Lower leg skin (tissue), 4 donors: ENCODE data around the gene BARHL1. TPM values are rescaled to one million over a fixed set of nuclear protein-coding genes. Genes with fewer than 3 reads are reported as not detected.

ENCODE experiments used
- DNase-seq, 2 donors: peaks; one replicate each; pipeline ENCODE4 v3.0.0-alpha.2; 2019; ENCODE audit warnings: low spot score in 2 of 2
- H3K4me3 ChIP-seq: fragments of 200-600 bp; sonication (generic); 2 replicates; pipeline ENCODE4 v1.5.1; 2017; ENCODE audit warnings: mild to moderate bottlenecking, low read depth; ENCODE audit not compliant: poor library complexity, severe bottlenecking
- CTCF ChIP-seq, 3 donors: fragments of 450-650 bp; IDR thresholded peaks; one replicate each; pipeline ENCODE4 v1.5.1; 2016; ENCODE audit warnings: antibody characterized with exemption in 3 of 3, mild to moderate bottlenecking in 3 of 3, moderate library complexity in 2 of 3
- POLR2A ChIP-seq, 2 donors: fragments of 450-650 bp; IDR thresholded peaks; one replicate each; pipeline ENCODE4 v1.6.1; 2016 to 2017; ENCODE audit warnings: antibody characterized with exemption in 2 of 2, mild to moderate bottlenecking in 1 of 2, moderate library complexity in 1 of 2
- WGBS, 2 donors: methylation state at CpG; one replicate each; pipeline ENCODE4 v1.1.5; 2018; 5-methylcytosine and 5-hydroxymethylcytosine counted together
- intact Hi-C: fragments of 100-400 bp; cut with DNase I; formaldehyde crosslinking; loops from one replicate; pipeline ENCODE4 v1.15.0; 2023; ENCODE audit warnings: low total_unique reads
- total RNA-seq, 4 donors: library from RNA; depleted of rRNA; stranded (reverse); fragments of >200 nt; gene quantifications; one replicate each; pipeline ENCODE4 v1.1.0, GENCODE V29; 2016

BARHL1 gene
- total RNA-seq, 4 donors from 2014 or later: not detected

GRCh38 chr9:132627106-132627505 is 44.7 kb downstream of the BARHL1 start:
- WGBS, 2 donors: 78 to 81% methylated on average over 7 of the region's 7 CpGs
- TF ChIP-seq CTCF (IDR thresholded peaks at IDR 0.05): no peak
- no peak for TF ChIP-seq POLR2A (IDR thresholded peaks at IDR 0.05)
- DNase-seq: no peak
- intact Hi-C loops: no loop called here
- no peak overlapping the region for H3K4me3 ChIP-seq

DNA sequence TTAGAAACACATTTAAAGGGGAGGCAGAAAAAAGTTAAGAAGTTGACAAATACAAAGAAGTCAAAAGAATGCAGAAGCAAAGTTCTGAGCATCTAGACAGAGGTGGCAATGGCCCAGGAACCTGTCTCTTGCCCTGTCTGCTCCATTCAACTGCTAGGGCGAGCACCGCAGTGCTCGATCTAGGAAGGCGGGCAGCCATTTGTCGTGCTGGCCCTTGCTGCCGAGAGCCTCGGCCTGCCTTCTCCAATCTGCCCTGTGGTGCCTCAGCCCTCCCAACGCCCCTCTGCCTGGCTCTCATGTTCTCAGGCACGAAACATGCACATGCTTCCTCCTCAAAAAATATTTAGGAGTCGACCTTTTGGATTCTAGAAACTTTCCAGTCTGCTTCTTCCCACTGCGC is 45.2 kb downstream of the BARHL1 start:
- DNase-seq: no peak
- TF ChIP-seq POLR2A (IDR thresholded peaks at IDR 0.05): no peak
- TF ChIP-seq CTCF (IDR thresholded peaks at IDR 0.05): no peak
- no peak overlapping the region for H3K4me3 ChIP-seq
- intact Hi-C loops: no loop called here
- WGBS, 2 donors: 88 to 92% methylated on average over 11 of the region's 11 CpGs

DNA sequence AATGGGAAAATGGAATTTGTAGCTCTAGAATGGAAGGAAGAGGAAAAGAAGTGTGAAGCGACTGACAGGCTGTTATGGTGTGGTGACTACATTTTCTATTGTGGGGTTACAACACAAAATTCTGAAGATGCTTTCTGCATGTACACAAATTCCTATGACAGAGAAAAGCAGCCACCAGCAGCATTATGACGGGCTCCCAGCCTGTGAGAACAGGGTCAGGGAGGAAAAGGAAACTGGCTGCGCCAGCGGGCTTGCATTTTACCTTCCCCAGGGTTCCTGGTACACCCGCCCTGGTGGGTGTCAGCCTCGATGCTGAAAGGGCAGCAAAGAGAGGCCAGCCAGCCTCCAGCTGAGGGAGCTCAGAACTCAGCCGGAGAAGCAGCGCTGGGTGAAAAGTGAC is 46.3 kb downstream of the BARHL1 start:
- no peak overlapping the region for H3K4me3 ChIP-seq
- TF ChIP-seq CTCF (IDR thresholded peaks at IDR 0.05) (no peak), POLR2A (IDR thresholded peaks at IDR 0.05) (no peak)
- intact Hi-C loops: no loop called here
- 95 to 99% methylated on average over 8 of the region's 8 CpGs for WGBS, 2 donors
- DNase-seq: peak in 1 of 2 donors; percentile 46

- 83 to 90% methylated on average over 9 of the region's 9 CpGs for WGBS, 2 donors
- H3K4me3 ChIP-seq: no peak overlapping the region
- peak in 1 of 2 donors; percentile 29 for DNase-seq
- no peak for TF ChIP-seq POLR2A (IDR thresholded peaks at IDR 0.05)
- TF ChIP-seq CTCF (IDR thresholded peaks at IDR 0.05): no peak
- intact Hi-C loops: no loop called here
Measured at GRCh38 chr9:132630116-132630515, 47.7 kb downstream of the BARHL1 start.

GRCh38 chr9:132630811-132631210 is 48.4 kb downstream of the BARHL1 start:
- H3K4me3 ChIP-seq: no peak overlapping the region
- 61 to 65% methylated on average over 3 of the region's 3 CpGs for WGBS, 2 donors
- TF ChIP-seq POLR2A (IDR thresholded peaks at IDR 0.05) (no peak), CTCF (IDR thresholded peaks at IDR 0.05) (no peak)
- peak in 1 of 2 donors; percentile 34 for DNase-seq
- intact Hi-C loops: no loop called here

DNA sequence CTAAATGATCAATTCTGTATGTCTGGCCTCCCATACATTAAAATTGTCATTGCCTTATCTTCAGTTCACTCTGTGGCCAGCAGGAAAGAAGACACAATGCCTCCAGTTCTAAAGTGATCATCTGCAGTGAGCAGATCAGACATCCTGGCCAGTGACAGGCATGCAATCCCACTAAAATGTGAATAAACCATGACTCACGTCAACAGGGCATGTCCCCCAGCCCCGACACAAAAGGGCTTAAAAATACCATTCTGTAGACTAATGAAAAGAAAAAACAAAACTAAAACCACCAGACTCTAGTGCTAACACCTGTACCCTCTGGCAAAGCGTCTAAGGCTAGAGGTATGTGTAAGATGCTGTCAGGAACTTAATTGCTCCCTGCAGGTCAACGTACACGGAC is 48.9 kb downstream of the BARHL1 start:
- WGBS, 2 donors: 85% methylated on average over 5 of the region's 5 CpGs
- no peak for TF ChIP-seq POLR2A (IDR thresholded peaks at IDR 0.05)
- TF ChIP-seq CTCF (IDR thresholded peaks at IDR 0.05): no peak
- intact Hi-C loops: no loop called here
- no peak overlapping the region for H3K4me3 ChIP-seq
- no peak for DNase-seq
